Transverse colon (tissue), 4 donors: ENCODE data around the gene NOM1. TPM values are rescaled to one million over a fixed set of nuclear protein-coding genes. Genes with fewer than 3 reads are reported as not detected.

Experiments
- DNase-seq: peaks from one replicate; pipeline ENCODE4 v3.0.0-alpha.2; 2019
- H3K27ac ChIP-seq, 4 donors: fragments of 200-600 bp; sonication (generic); 2 replicates each; pipeline ENCODE4 v1.5.1; 2016 to 2018; ENCODE audit warnings: inconsistent platforms in 4 of 4
- H3K27me3 ChIP-seq: fragments of 200-600 bp; sonication (generic); 2 replicates; pipeline ENCODE4 v1.5.1; 2017; ENCODE audit warnings: inconsistent platforms
- H3K36me3 ChIP-seq, 4 donors: fragments of 200-600 bp; sonication (generic); 2 replicates each; pipeline ENCODE4 v1.5.1; 2017 to 2019; ENCODE audit warnings: inconsistent platforms in 4 of 4
- H3K4me1 ChIP-seq, 4 donors: fragments of 200-600 bp; sonication (generic); 2 replicates each; pipeline ENCODE4 v1.5.1; 2017 to 2020; ENCODE audit warnings: inconsistent platforms in 4 of 4
- H3K4me3 ChIP-seq, 4 donors: fragments of 200-600 bp; sonication (generic); 1 replicate in 1 of 4; 2 replicates in 3 of 4; pipeline versions ENCODE4 v1.5.1 to v1.6.1; 2017 to 2019; ENCODE audit warnings: inconsistent platforms in 4 of 4
- H3K9me3 ChIP-seq, 2 donors: fragments of 200-600 bp; sonication (generic); 2 replicates each; pipeline ENCODE4 v1.5.1; 2017 to 2019; ENCODE audit warnings: inconsistent platforms in 2 of 2
- EP300 ChIP-seq: sonication (generic); formaldehyde crosslinking; IDR thresholded peaks from one replicate; pipeline ENCODE4 v1.6.1; 2017; ENCODE audit warnings: antibody characterized with exemption, low read depth
- POLR2A ChIP-seq: fragments of 450-650 bp; IDR thresholded peaks from one replicate; pipeline ENCODE4 v1.6.1; 2016; ENCODE audit warnings: antibody characterized with exemption, mild to moderate bottlenecking, moderate library complexity
- POLR2AphosphoS5 ChIP-seq, 3 donors: sonication (generic); formaldehyde crosslinking; IDR thresholded peaks; one replicate each; pipeline ENCODE4 v1.6.1; 2016; ENCODE audit warnings: antibody characterized with exemption in 3 of 3
- WGBS, 2 donors: methylation state at CpG; one replicate each; pipeline ENCODE4 v1.1.5; 2018; ENCODE audit warnings: low coverage in 1 of 2; 5-methylcytosine and 5-hydroxymethylcytosine counted together
- in situ Hi-C, 4 donors: fragments of 200-750 bp; cut with MboI; loops; one replicate each; pipeline versions ENCODE4 v1.15.0 to v1.15.1; 2017; ENCODE audit warnings: low sequenced_read_pairs in 3 of 4, low pct_ligation_motif_present in 1 of 4, low pct_unique_long_range_greater_than_20kb in 1 of 4
- intact Hi-C: fragments of 100-400 bp; cut with DNase I; formaldehyde crosslinking; loops from one replicate; pipeline ENCODE4 v1.15.1; 2023; ENCODE audit warnings: low total_unique reads
- total RNA-seq, 4 donors: library from RNA; depleted of rRNA; stranded (reverse); fragments of >200 nt; gene quantifications; one replicate each; pipeline ENCODE4 v1.1.0, GENCODE V29; 2016
- TF ChIP-seq, protein P1 (sequence below), 5 experiments: fragments of 200-600 bp in 3 of 5; fragments of 450-650 bp in 2 of 5; sonication (generic) in 3 of 5; IDR thresholded peaks; 1 replicate in 2 of 5; 2 replicates in 3 of 5; pipeline ENCODE4 v1.5.1; 2016 to 2017; ENCODE audit warnings: antibody characterized with exemption in 5 of 5, inconsistent platforms in 3 of 5, mild to moderate bottlenecking in 2 of 5, moderate library complexity in 1 of 5

Gene NOM1
- total RNA-seq, 4 donors from 2014 or later = 6.6 to 22.4 (median 15.2) TPM

GRCh38 chr7:156962897-156963296, 13.4 kb downstream of the NOM1 start:
- TF ChIP-seq POLR2AphosphoS5 (IDR thresholded peaks at IDR 0.05) = no peak
- Histone ChIP-seq H3K9me3 (no peaks in the 10 kb centered on the region), H3K36me3 (peaks cover 0 to 62% (median 27%) of the 10 kb centered on the region in 4 donors), H3K27me3 (no peaks in the 10 kb centered on the region), H3K4me1 (no peaks in the 10 kb centered on the region), H3K27ac (no peak overlapping the region), H3K4me3 (no peak overlapping the region)
- WGBS, 2 donors = 96% methylated on average over 14 to 16 of the region's 16 CpGs
- in situ Hi-C loops = loop anchor here in 3 of 4 donors (10.0 to 25.0 kb wide), 3 partner anchors 58 to 249 kb away; partner anchors contain the start of gene UBE3C (in 2 of the 3)
- DNase-seq = no peak
- intact Hi-C loops = no loop called here

GRCh38 chr7:156963472-156963871, 14.0 kb downstream of the NOM1 start:
- DNase-seq = no peak
- 90 to 92% methylated on average over 7 to 12 of the region's 12 CpGs for WGBS, 2 donors
- Histone ChIP-seq H3K4me3 (no peak overlapping the region), H3K27ac (no peak overlapping the region), H3K27me3 (no peaks in the 10 kb centered on the region), H3K36me3 (peaks cover 0 to 57% (median 26%) of the 10 kb centered on the region in 4 donors), H3K4me1 (no peaks in the 10 kb centered on the region), H3K9me3 (no peaks in the 10 kb centered on the region)
- intact Hi-C loops = no loop called here
- no peak for TF ChIP-seq POLR2AphosphoS5 (IDR thresholded peaks at IDR 0.05)
- TF ChIP-seq POLR2A = no peak
- TF ChIP-seq, protein P1, sequence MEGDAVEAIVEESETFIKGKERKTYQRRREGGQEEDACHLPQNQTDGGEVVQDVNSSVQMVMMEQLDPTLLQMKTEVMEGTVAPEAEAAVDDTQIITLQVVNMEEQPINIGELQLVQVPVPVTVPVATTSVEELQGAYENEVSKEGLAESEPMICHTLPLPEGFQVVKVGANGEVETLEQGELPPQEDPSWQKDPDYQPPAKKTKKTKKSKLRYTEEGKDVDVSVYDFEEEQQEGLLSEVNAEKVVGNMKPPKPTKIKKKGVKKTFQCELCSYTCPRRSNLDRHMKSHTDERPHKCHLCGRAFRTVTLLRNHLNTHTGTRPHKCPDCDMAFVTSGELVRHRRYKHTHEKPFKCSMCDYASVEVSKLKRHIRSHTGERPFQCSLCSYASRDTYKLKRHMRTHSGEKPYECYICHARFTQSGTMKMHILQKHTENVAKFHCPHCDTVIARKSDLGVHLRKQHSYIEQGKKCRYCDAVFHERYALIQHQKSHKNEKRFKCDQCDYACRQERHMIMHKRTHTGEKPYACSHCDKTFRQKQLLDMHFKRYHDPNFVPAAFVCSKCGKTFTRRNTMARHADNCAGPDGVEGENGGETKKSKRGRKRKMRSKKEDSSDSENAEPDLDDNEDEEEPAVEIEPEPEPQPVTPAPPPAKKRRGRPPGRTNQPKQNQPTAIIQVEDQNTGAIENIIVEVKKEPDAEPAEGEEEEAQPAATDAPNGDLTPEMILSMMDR (IDR thresholded peaks at IDR 0.05) = no peak
- no peak for TF ChIP-seq EP300
- in situ Hi-C loops = loop anchor here in 3 of 4 donors (10.0 to 25.0 kb wide), 3 partner anchors 59 to 249 kb away; partner anchors contain the start of gene UBE3C (in 2 of the 3)

DNA sequence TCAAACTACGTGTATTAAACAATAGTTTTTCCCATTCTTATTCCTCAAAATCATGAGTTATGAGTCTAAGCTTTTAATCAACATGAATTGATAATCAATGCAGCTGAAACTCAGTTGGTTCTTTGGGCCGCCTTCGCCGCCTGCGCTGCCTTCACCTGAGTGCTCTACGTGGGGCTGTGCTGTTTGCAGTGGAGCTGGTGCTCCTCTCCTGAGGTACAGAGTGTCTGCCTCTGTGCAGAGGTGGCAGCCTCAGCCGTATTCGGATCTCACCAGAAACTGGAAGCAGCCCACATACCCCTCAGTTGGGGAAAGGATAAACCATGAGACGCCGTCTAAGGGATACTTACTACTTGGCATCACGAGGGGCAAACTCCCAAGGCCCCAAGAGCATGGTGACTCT, 15.5 kb downstream of the NOM1 start:
- Histone ChIP-seq H3K9me3 (no peaks in the 10 kb centered on the region), H3K27me3 (no peaks in the 10 kb centered on the region), H3K4me3 (no peak overlapping the region), H3K4me1 (no peaks in the 10 kb centered on the region), H3K27ac (no peak overlapping the region), H3K36me3 (peaks cover 0 to 51% (median 22%) of the 10 kb centered on the region in 4 donors)
- TF ChIP-seq, protein P1 (IDR thresholded peaks at IDR 0.05) = no peak
- TF ChIP-seq POLR2AphosphoS5 (IDR thresholded peaks at IDR 0.05) (no peak), POLR2A (no peak), EP300 (no peak)
- no peak for DNase-seq
- 84 to 98% methylated on average over 5 to 11 of the region's 11 CpGs for WGBS, 2 donors
- in situ Hi-C loops = loop anchor here in 3 of 4 donors (10.0 to 25.0 kb wide), 3 partner anchors 60 to 247 kb away; partner anchors contain the start of gene UBE3C (in 2 of the 3)
- intact Hi-C loops = no loop called here

DNA sequence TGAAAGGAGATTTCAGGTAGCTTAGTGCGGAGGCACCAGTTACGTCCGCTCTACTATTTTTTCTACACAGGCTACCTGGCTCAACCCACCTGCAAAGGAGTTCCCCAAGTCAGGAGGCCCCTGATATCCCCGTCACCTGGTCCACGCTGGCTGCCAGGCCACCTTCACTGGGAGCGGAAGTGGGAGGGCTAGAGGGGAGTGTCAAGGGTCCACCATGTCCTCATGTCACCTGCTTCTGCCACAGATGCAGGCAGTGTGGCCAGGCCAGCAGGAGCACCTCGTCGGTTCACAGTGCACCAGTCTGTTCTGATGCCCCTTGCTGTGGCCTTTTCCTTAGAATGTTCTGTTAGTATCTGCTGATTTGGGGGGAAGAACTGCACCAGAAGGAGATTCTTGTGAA, 16.9 kb downstream of the NOM1 start:
- in situ Hi-C loops (loop anchor here in 3 of 4 donors (10.0 to 25.0 kb wide), 3 partner anchors 62 to 246 kb away; partner anchors contain the start of gene UBE3C (in 2 of the 3)), intact Hi-C loops (no loop called here)
- no peaks in the 10 kb centered on the region for H3K27me3 ChIP-seq
- no peak for TF ChIP-seq POLR2A
- no peak for TF ChIP-seq EP300
- TF ChIP-seq, protein P1 (IDR thresholded peaks at IDR 0.05) = no peak
- H3K4me3 ChIP-seq = no peak overlapping the region
- peaks cover 0 to 42% (median 16%) of the 10 kb centered on the region in 4 donors for H3K36me3 ChIP-seq
- H3K9me3 ChIP-seq = no peaks in the 10 kb centered on the region
- H3K27ac ChIP-seq = no peak overlapping the region
- no peak for DNase-seq
- no peaks in the 10 kb centered on the region for H3K4me1 ChIP-seq
- 93% methylated on average over 3 to 8 of the region's 8 CpGs for WGBS, 2 donors

- 92 to 100% methylated on average over 5 to 27 of the region's 27 CpGs for WGBS, 2 donors
- in situ Hi-C loops = loop anchor here in 3 of 4 donors (10.0 to 25.0 kb wide), 3 partner anchors 63 to 244 kb away; partner anchors contain the start of gene UBE3C (in 2 of the 3)
- peaks cover 0 to 27% (median 10%) of the 10 kb centered on the region in 4 donors for H3K36me3 ChIP-seq
- DNase-seq = no peak
- no peak overlapping the region for H3K4me3 ChIP-seq
- TF ChIP-seq POLR2A (no peak), EP300 (no peak)
- TF ChIP-seq, protein P1 (IDR thresholded peaks at IDR 0.05) = no peak
- H3K27me3 ChIP-seq = no peaks in the 10 kb centered on the region
- H3K4me1 ChIP-seq = no peaks in the 10 kb centered on the region
- intact Hi-C loops = no loop called here
- no peaks in the 10 kb centered on the region for H3K9me3 ChIP-seq
- H3K27ac ChIP-seq = no peak overlapping the region
Measured at GRCh38 chr7:156968183-156968582, 18.7 kb downstream of the NOM1 start.
